GM13976 (cell line): ENCODE results near the gene CPNE1.

Experiments used
- DNase-seq: peaks from one replicate; pipeline ENCODE4 v3.0.0; 2012; ENCODE audit warnings: low spot score
- CTCF ChIP-seq: IDR thresholded peaks from 2 replicates; pipeline ENCODE4 v1.5.1; 2012; ENCODE audit warnings: borderline replicate concordance, mild to moderate bottlenecking; ENCODE audit not compliant: insufficient read depth; ENCODE audit errors: extremely low read depth, missing control alignments, control extremely low read depth
- in situ Hi-C: fragments of 300-500 bp; cut with MboI; formaldehyde crosslinking; loops from one replicate; pipeline ENCODE4 v1.12.0; 2022; ENCODE audit warnings: low sequenced_read_pairs, mixed read lengths, inconsistent platforms; ENCODE audit not compliant: unreplicated experiment

CPNE1 gene

GRCh38 chr20:35653430-35653734, 11.3 kb downstream of the CPNE1 start:
- TF ChIP-seq CTCF: no peak
- in situ Hi-C loops: no loop called here
- DNase-seq: no peak

GRCh38 chr20:35652641-35653429, 11.9 kb downstream of the CPNE1 start:
- in situ Hi-C loops: no loop called here
- no peak for DNase-seq
- TF ChIP-seq CTCF: no peak

- TF ChIP-seq CTCF: no peak
- in situ Hi-C loops: no loop called here
- no peak for DNase-seq
Measured at GRCh38 chr20:35651958-35652357, 12.7 kb downstream of the CPNE1 start.

- in situ Hi-C loops: no loop called here
- DNase-seq: no peak
- TF ChIP-seq CTCF: no peak
Measured at GRCh38 chr20:35650632-35651031, 14.1 kb downstream of the CPNE1 start.

- no peak for TF ChIP-seq CTCF
- in situ Hi-C loops: no loop called here
- DNase-seq: no peak
Measured at GRCh38 chr20:35648836-35649235, 15.9 kb downstream of the CPNE1 start.

GRCh38 chr20:35644806-35645205, 19.9 kb downstream of the CPNE1 start:
- no peak for DNase-seq
- no peak for TF ChIP-seq CTCF
- in situ Hi-C loops: no loop called here
